ENCODE data around the gene ZNF624. TPM values are rescaled to one million over a fixed set of nuclear protein-coding genes. Genes with fewer than 3 reads are reported as not detected.

ZNF624 gene
- total and polyA plus RNA-seq, 2 donors (not counting 1 experiment from before 2014, with no cell fraction given) = 2.2 to 12.0 TPM

- Mint-ChIP-seq H3K4me1 (peaks cover 7% of the 10 kb centered on the region), H3K27me3 (peaks cover 46% of the 10 kb centered on the region), H3K9me3 (ENCODE audit: insufficient read depth) (peaks cover 3% of the 10 kb centered on the region), H3K27ac (no peak overlapping the region), H3K4me3 (no peak overlapping the region)
- ATAC-seq (ENCODE audit: low read depth) (no peak), DNase-seq (no peak)
- Histone ChIP-seq H3K4me2 (replicated peaks; ENCODE audit: low read depth, low read length, poor library complexity, severe bottlenecking) (no peak overlapping the region), H3K27me3 (replicated peaks in 1 of 4; ENCODE audit: control extremely low read depth in 1 of 4, control insufficient read depth in 3 of 4, insufficient read depth in 4 of 4, low read length in 3 of 4) (peaks cover 0 to 10% (median 7%) of the 10 kb centered on the region in 4 experiments), H3K36me3 (replicated peaks in 1 of 2; ENCODE audit: control extremely low read depth in 1 of 2, control insufficient read depth in 1 of 2, extremely low read depth in 1 of 2, insufficient read depth in 2 of 2, low read length in 1 of 2) (no peaks in the 10 kb centered on the region), H3K4me3 (ENCODE audit: control extremely low read depth in 1 of 5, extremely low read depth in 1 of 5, insufficient read depth in 1 of 5, low read depth in 2 of 5, low read length in 4 of 5) (no peak overlapping the region), H3K4me1 (ENCODE audit: control insufficient read depth in 2 of 2, insufficient read depth in 2 of 2, low read length in 2 of 2) (no peaks in the 10 kb centered on the region), H3K27ac (ENCODE audit: low read length in 2 of 2) (no peak overlapping the region), H3K9ac (ENCODE audit: low read length) (no peak overlapping the region), H4K20me1 (ENCODE audit: control insufficient read depth, insufficient read depth, low read length, poor library complexity, severe bottlenecking) (no peaks in the 10 kb centered on the region), H3K9me3 (ENCODE audit: control extremely low read depth in 1 of 3, control insufficient read depth in 2 of 3, insufficient read depth in 1 of 3, low read length in 2 of 3) (peaks cover 0 to 3% (median 0%) of the 10 kb centered on the region in 3 donors), H3K79me2 (ENCODE audit: control insufficient read depth, insufficient read depth, low read length) (no peaks in the 10 kb centered on the region), H2AFZ (ENCODE audit: insufficient read depth, low read depth, low read length, poor library complexity, severe bottlenecking) (no peak overlapping the region)
- ChIA-PET CTCF (no interaction called here), POLR2A (no interaction called here)
- intact Hi-C loops (cut with micrococcal nuclease) = no loop called here
- TF ChIP-seq CTCF (IDR thresholded peaks at IDR 0.05) (no peak), EZH2 (IDR thresholded peaks at IDR 0.05; ENCODE audit: borderline replicate concordance, insufficient read depth, low read depth, low read length, poor library complexity, severe bottlenecking) (no peak)
Measured at GRCh38 chr17:16661217-16661616, 7.6 kb upstream of the ZNF624 start.

- intact Hi-C loops (cut with micrococcal nuclease) = loop anchor here (2.0 to 5.0 kb wide), 4 partner anchors 66 to 824 kb away; partner anchors contain the start of genes COPS3 and MED9
- peaks cover 7% of the 10 kb centered on the region for H3K27me3 Mint-ChIP-seq
- H4K20me1 ChIP-seq (ENCODE audit: control insufficient read depth, insufficient read depth, low read length, poor library complexity, severe bottlenecking) = no peaks in the 10 kb centered on the region
- H3K4me1 Mint-ChIP-seq = peaks cover 16% of the 10 kb centered on the region
- peak overlapping the region; percentile 54 to 96 (median 86) for H3K4me3 ChIP-seq (ENCODE audit: control extremely low read depth in 1 of 5, extremely low read depth in 1 of 5, insufficient read depth in 1 of 5, low read depth in 2 of 5, low read length in 4 of 5)
- peak overlapping the region; percentile 94 for H3K4me3 Mint-ChIP-seq
- H3K4me2 ChIP-seq (replicated peaks; ENCODE audit: low read depth, low read length, poor library complexity, severe bottlenecking) = peak overlapping the region; percentile 87
- H3K4me1 ChIP-seq (ENCODE audit: control insufficient read depth in 2 of 2, insufficient read depth in 2 of 2, low read length in 2 of 2) = peaks cover 6 to 11% of the 10 kb centered on the region in 2 donors
- TF ChIP-seq EZH2 (IDR thresholded peaks at IDR 0.05; ENCODE audit: borderline replicate concordance, insufficient read depth, low read depth, low read length, poor library complexity, severe bottlenecking) (no peak), CTCF (IDR thresholded peaks at IDR 0.05) (no peak)
- ATAC-seq (ENCODE audit: low read depth) = no peak
- peaks cover 0 to 5% of the 10 kb centered on the region in 2 experiments for H3K36me3 ChIP-seq (replicated peaks in 1 of 2; ENCODE audit: control extremely low read depth in 1 of 2, control insufficient read depth in 1 of 2, extremely low read depth in 1 of 2, insufficient read depth in 2 of 2, low read length in 1 of 2)
- ChIA-PET POLR2A (interaction anchor here (1.3 kb wide), 1 partner anchor 117 kb away, joined by 3 read pairs; no protein-coding TSS in a partner anchor), CTCF (interaction anchor here (0.6 to 1.0 kb wide), 2 partner anchors 117 to 264 kb away, joined by 3 to 5 read pairs; no protein-coding TSS in a partner anchor)
- no peaks in the 10 kb centered on the region for H3K9me3 ChIP-seq (ENCODE audit: control extremely low read depth in 1 of 3, control insufficient read depth in 2 of 3, insufficient read depth in 1 of 3, low read length in 2 of 3)
- H2AFZ ChIP-seq (ENCODE audit: insufficient read depth, low read depth, low read length, poor library complexity, severe bottlenecking) = peak overlapping the region; percentile 98
- H3K27ac ChIP-seq (ENCODE audit: low read length in 2 of 2) = peak overlapping the region in 1 of 2 donors; percentile 78
- WGBS (ENCODE audit: insufficient coverage) = 16% methylated on average over 6 of the region's 8 CpGs
- peaks cover 0 to 5% (median 1%) of the 10 kb centered on the region in 4 experiments for H3K27me3 ChIP-seq (replicated peaks in 1 of 4; ENCODE audit: control extremely low read depth in 1 of 4, control insufficient read depth in 3 of 4, insufficient read depth in 4 of 4, low read length in 3 of 4)
- H3K27ac Mint-ChIP-seq = no peak overlapping the region
- H3K79me2 ChIP-seq (ENCODE audit: control insufficient read depth, insufficient read depth, low read length) = peaks cover 17% of the 10 kb centered on the region
- DNase-seq = peak; percentile 9
- peak overlapping the region; percentile 86 for H3K9ac ChIP-seq (ENCODE audit: low read length)
- no peaks in the 10 kb centered on the region for H3K9me3 Mint-ChIP-seq (ENCODE audit: insufficient read depth)
Measured at GRCh38 chr17:16652847-16653366, 743 bp downstream of the ZNF624 start.

Measured in B cell (primary cell).